Caki2 (cell line): ENCODE results near the gene SPDYE1. TPM values are rescaled to one million over a fixed set of nuclear protein-coding genes. Genes with fewer than 3 reads are reported as not detected.
"Not testable (repeated sequence)": the region's sequence is repeated elsewhere in the genome, so short reads cannot be mapped to it uniquely, and the experiment has no call there.

Experiments
- DNase-seq: peaks from one replicate; pipeline ENCODE4 v3.0.0-alpha.2; 2015; ENCODE audit warnings: low read depth
- in situ Hi-C: cut with HindIII; loops from 2 replicates; pipeline ENCODE4 v1.10.0; 2016; ENCODE audit warnings: low sequenced_read_pairs, low pct_unique_long_range_greater_than_20kb, mixed read lengths
- total RNA-seq: library from RNA; depleted of rRNA; stranded (reverse); fragments of >200 nt; shearing (Covaris generic); gene quantifications from 2 replicates; pipeline ENCODE4 v1.2.3, GENCODE V29; 2014; ENCODE audit warnings: low replicate concordance

Gene SPDYE1
- total RNA-seq, 1 experiment from 2014 or later, result not detected

DNA sequence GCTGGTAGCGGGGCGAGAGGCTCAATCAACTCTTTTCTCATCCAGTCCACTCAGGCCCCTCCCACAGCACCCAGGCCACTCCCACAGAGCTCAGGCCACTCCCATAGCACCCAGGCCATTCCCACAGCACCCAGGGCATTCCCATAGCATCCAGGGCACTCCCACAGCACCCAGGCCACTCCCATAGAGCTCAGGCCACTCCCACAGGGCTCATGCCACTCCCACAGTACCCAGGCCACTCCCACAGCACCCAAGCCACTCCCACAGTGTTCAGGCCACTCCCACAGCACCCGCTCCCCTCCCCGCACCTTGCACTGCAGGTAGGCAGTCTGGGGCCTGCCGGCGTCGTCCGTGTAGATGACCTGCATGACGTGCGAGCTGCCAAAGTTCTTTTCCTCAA, 38.7 kb downstream of the SPDYE1 start:
- DNase-seq, result peak; percentile 53
- in situ Hi-C loops, result not testable (repeated sequence)

- DNase-seq, in situ Hi-C loops: not testable (repeated sequence)
Observed at GRCh38 chr7:44037951-44038350, 40.3 kb downstream of the SPDYE1 start.

DNA sequence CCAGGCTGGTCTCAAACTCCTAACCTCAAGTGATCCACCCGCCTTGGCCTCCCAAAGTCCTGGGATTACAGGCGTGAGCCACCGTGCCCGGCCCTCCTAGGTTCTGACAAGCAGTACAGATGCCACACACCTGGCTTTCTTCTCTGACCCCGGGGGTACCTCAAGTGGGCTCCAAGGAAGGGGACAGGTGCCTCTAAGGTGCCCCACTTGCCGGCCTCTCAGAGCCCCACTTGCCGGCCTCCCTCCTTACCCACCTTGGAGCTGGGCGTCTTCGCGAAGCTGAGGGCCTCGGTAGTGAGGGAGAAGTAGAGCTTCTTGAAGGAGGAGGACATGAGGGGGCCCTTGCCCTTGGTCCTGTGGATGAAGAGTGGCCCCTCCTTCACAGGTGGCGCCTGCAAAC, 40.9 kb downstream of the SPDYE1 start:
- DNase-seq, in situ Hi-C loops: not testable (repeated sequence)

- in situ Hi-C loops, result not testable (repeated sequence)
- DNase-seq, result peak; percentile 96
Observed at GRCh38 chr7:44038961-44039558, 41.4 kb downstream of the SPDYE1 start.

DNA sequence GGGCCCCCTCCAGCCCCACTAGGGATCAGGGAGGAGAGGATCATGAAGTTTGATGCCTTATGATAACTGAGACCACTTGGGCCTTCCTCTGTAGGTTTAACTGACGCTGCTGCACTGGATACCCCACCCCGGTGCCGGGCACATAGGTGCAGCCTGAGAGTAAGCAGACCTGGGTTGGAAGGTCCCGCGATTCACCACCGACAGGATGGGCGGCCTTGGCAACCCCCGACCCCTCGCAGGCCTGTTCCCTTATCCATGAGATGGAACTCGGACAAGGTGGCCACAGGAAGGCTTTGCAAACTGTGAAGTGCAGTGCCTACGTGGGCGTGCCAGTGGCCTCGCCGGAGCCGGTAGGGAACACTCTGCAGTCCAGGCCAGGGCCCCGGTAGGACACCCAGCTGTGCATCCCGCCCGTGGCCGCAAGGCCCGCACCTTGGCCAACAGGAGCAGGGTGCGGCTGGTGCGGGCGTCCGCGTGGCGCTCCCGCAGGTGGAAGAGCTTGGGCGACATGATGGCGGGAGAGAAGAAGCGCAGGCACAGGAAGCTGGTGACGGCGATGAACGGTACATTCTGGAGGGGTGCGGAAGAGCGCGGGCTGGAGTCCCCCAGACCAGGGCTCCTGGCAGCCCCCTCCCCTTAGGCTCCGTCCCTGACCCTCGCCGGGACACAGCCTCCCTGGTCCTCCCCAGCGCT, 42.2 kb downstream of the SPDYE1 start:
- DNase-seq, in situ Hi-C loops: not testable (repeated sequence)

GRCh38 chr7:44040493-44040891, 42.8 kb downstream of the SPDYE1 start:
- in situ Hi-C loops, result not testable (repeated sequence)

DNA sequence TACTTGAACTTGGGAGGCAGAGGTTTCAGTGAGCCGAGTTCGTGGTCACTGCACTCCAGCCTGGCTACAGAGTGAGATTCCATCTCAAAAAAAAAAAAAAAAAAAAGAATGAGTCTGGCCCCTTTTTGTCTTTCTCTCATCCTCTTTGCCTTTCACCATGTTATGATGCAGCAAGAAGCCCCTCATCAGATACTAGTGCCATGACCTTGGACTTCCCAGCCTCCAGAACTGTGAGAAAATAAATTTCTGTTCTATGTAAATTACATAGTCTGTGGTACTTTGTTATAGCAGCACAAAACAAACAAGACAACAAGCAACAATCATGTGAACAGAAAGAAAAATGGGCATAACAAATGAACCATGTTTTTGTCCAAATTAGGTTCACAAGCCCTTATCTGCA, 44.5 kb downstream of the SPDYE1 start:
- in situ Hi-C loops, result no loop called here
- no peak for DNase-seq

More at GRCh38 chr7:44040493-44040891, 42.8 kb downstream of the SPDYE1 start:
- not testable (repeated sequence) for DNase-seq

GRCh38 chr7:44043902-44044301, 46.2 kb downstream of the SPDYE1 start:
- no peak for DNase-seq
- in situ Hi-C loops, result no loop called here

DNA sequence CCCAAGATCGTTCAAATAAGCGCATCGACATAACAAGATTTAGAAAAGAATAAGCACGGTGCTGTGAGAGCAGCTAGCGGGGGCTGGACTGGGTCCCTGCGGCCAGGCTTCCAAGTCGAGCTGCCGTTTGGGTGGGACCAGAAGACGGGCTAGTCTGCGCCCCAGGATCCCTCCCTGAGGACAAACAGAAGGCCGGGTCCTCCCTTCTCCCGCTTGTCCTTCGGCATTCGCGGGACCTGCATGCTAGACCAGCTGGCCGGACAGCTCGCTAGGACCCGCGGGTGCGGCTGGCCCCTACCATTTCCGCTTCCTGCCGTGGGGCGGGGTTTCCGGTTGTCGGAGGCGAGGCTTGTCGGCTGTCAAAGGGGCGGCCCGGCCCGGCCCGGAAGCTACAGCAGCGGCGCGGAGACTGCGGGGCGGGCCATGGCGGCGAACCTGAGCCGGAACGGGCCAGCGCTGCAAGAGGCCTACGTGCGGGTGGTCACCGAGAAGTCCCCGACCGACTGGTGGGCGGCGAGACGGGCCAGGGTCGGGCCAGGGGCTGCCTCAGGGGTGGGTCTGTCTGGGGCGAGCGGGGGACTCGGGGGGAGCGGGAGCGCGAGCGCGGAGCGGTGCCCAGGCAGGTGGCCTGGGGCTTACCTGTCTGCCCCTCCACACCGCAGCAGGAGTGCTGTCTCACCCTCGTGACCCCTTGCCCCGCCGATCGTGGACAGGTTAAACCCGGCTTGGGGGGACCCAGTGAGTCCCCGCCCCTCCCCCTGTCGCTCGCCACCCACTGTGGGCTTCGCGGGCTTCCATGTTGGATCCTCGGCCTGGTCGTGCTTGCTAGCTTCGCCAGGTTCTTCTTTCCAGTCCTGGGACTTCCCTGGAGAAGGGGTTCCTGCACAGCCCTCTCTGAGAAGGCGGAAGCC, 46.9 kb downstream of the SPDYE1 start, which contains the start of gene DBNL:
Gene DBNL (plus strand): TSS at position 388 of the 911 bp plus-strand sequence. CDS start 36 bp downstream, at position 424.
- in situ Hi-C loops, result no loop called here
- DNase-seq, result peak; percentile 85

DNA sequence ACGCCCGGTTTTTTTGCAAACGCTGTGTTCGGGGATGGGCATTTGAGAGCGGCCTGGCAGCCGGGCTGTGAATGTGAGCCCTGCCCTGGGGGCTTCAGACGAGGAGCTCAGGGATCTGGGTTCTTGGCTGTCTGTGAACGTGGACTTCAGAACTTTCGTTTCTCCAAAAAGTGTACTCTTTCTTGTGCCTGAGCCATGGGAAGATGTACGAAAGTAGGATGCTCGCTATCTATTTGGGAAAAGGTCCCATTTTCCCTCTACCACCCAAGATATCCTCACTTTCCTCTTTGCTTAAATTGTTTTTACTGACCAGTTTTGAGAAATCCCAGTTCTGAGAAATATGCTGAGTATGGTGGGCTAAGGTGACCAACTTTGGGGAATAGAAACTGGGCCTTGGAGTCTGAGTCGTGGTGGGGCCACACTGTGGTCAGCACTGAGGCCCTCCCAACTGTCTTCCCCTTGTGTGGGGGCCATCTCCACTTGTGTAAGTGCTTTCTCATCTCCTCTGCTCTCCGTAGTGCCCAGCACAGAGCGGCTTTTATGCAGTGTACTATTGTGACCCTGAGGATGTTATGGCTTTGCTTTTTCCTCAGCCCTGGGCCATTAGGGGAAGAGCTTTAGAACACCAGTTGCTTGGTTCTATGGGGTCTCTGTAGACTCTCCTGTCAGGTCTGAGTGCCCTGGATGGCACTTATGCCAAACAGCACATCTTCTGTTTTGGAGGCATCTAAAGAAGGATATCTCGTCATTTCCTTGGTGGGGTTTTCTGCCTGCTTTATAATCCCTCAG, 47.7 kb downstream of the SPDYE1 start:
- no peak for DNase-seq
- in situ Hi-C loops, result no loop called here

DNA sequence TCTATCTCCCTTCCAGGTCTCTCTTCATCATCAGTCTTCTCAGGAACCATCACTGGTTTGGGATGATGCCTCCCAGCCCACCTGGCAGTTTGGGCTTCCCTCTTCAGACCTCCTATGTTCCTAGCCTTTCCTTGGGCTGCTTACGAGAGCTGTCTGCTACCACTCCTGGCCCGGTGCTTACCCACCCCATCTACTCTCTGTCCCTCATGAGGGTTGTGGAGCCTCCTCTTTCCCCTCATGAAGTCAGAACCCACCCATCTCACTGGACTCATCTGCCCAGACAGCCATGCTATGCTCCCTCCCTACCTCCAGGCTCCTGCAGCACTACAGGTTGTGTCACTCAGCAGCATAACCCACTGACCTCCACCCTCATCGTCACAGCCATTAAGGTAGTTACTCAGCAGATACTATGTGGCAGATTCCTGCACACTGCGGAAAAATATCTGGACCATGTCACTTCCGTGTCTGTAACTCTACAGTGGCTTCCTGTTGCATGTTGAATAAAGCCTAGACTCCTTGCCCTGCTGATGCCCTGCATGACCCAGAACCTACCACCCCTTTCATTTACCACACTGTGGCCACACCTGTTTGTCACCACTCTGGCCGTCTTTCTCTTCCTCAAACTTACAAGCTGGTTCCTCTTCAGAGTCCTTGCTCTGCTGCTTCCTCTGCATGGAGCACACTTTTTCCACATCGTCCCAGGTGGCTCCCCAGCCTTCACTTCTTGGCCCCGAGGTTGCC, 48.8 kb downstream of the SPDYE1 start:
- no peak for DNase-seq
- in situ Hi-C loops, result no loop called here

DNA sequence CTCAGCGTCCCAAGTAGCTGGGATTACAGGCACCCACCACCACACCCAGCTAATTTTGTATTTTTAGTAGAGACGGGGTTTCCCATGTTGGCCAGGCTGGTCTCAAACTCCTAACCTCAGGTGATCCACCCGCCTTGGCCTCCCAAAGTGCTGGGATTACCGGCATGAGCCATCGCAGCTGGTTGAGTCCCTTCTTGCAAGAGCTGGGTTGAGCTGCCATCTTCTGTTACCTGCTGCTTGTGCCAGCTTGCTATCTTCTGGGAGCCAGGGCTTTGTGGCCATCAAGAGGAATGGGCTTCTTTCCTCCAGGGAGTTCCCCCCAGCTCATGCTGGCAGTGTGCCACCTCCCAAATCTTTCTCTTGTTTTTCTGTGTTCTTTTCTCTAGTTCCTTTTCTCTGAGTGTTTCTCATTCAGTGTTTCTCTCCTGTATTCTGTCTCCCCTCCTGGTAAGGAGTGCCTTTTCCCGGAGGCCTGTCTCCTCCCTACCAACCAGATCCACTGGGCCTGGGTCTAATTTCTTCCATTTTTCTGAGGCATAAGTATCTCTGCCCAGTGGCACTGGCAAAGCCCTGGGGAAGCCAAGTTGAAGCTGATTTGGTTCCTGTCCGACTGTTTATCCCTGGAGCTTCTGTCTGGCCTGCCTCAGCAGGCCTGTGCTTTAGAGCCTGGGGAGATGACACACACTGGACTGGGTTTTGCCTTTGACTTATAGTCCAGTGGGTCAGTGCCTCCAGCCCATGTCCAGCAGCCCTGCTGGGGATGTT, 50.5 kb downstream of the SPDYE1 start:
- in situ Hi-C loops, result no loop called here

GRCh38 chr7:44050121-44050914, 52.6 kb downstream of the SPDYE1 start:
- in situ Hi-C loops, result no loop called here

More for the DNA sequence above, 50.5 kb downstream of the SPDYE1 start:
- DNase-seq, result no peak

GRCh38 chr7:44050915-44051560, 53.3 kb downstream of the SPDYE1 start:
- no peak for DNase-seq
- in situ Hi-C loops, result no loop called here

More at GRCh38 chr7:44050121-44050914, 52.6 kb downstream of the SPDYE1 start:
- DNase-seq, result no peak

- in situ Hi-C loops, result no loop called here
- no peak for DNase-seq
Observed at GRCh38 chr7:44051611-44052220, 54.0 kb downstream of the SPDYE1 start.
